ENCODE measurements around the gene INA. TPM values are rescaled to one million over a fixed set of nuclear protein-coding genes. Genes with fewer than 3 reads are reported as not detected.
A peak's percentile ranks its signal among the peaks of the same experiment; 100 is the strongest.
"Not testable (repeated sequence)": the region's sequence is repeated elsewhere in the genome, so short reads cannot be mapped to it uniquely, and the experiment has no call there.

INA gene
- total RNA-seq, 4 donors from 2014 or later = 0.17 to 0.59 TPM; not detected in 2

GRCh38 chr10:103244666-103245271, 32.2 kb upstream of the INA start:
- WGBS, 2 donors = 30 to 34% methylated on average over 9 of the region's 9 CpGs
- intact Hi-C loops (cut with DNase I) = loop anchor here (5.0 to 10.0 kb wide), 3 partner anchors 52 to 327 kb away; partner anchors contain the start of genes CNNM2 and NT5C2
- no peaks in the 10 kb centered on the region for H3K27me3 ChIP-seq
- no peaks in the 10 kb centered on the region for H3K9me3 ChIP-seq
- DNase-seq = peak; percentile 76 to 83
- H3K27ac ChIP-seq = no peak overlapping the region
- TF ChIP-seq POLR2A (IDR thresholded peaks at IDR 0.05) (no peak), CTCF (IDR thresholded peaks at IDR 0.05) (peak; percentile 71 to 94 (median 86))
- no peak overlapping the region for H3K4me3 ChIP-seq (replicated peaks in 1 of 3)
- H3K36me3 ChIP-seq = no peaks in the 10 kb centered on the region
- peaks cover 12 to 21% of the 10 kb centered on the region in 2 donors for H3K4me1 ChIP-seq

DNA sequence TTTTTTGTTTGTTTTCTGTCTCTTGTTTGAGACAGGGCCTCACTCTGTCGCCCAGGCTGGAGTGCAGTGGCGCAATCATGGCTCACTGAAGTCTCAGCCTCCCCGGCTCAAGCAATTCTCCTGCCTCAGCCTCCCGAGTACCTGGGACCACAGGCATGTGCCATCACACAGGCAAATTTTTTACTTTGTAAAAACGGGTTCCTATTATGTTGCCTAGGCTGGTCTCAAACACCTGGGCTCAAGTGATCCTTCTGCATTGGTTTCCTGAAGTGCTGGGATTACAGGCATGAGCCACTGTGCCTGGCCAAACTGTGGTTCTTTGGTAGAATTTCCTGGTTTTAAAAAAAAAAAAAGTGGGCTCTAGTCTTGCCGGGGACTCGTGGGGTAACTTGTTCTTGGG, 31.4 kb upstream of the INA start, which contains the start of gene RPEL1:
Gene RPEL1, plus strand, starts transcription at position 301 of the 400 bp plus-strand sequence. CDS start 110 bp downstream, outside the sequence.
- not testable (repeated sequence) for H3K27me3 ChIP-seq; DNase-seq; H3K27ac ChIP-seq; H3K4me3 ChIP-seq (replicated peaks in 1 of 3); H3K9me3 ChIP-seq; H3K36me3 ChIP-seq
- intact Hi-C loops (cut with DNase I) = loop anchor here (5.0 to 10.0 kb wide), 2 partner anchors 171 to 328 kb away; partner anchors contain the start of gene CNNM2
- peaks cover 12 to 21% of the 10 kb centered on the region in 2 donors for H3K4me1 ChIP-seq
- 88 to 91% methylated on average over 7 of the region's 7 CpGs for WGBS, 2 donors

GRCh38 chr10:103246324-103246723, 30.6 kb upstream of the INA start:
- no peaks in the 10 kb centered on the region for H3K9me3 ChIP-seq
- DNase-seq = no peak
- 78 to 85% methylated on average over 4 of the region's 4 CpGs for WGBS, 2 donors
- intact Hi-C loops (cut with DNase I) = loop anchor here (5.0 to 10.0 kb wide), 2 partner anchors 172 to 329 kb away; partner anchors contain the start of gene CNNM2
- no peak overlapping the region for H3K27ac ChIP-seq
- no peaks in the 10 kb centered on the region for H3K36me3 ChIP-seq
- TF ChIP-seq CTCF (IDR thresholded peaks at IDR 0.05) = no peak
- TF ChIP-seq POLR2A (IDR thresholded peaks at IDR 0.05) = no peak
- H3K4me3 ChIP-seq (replicated peaks in 1 of 3) = no peak overlapping the region
- no peaks in the 10 kb centered on the region for H3K27me3 ChIP-seq
- H3K4me1 ChIP-seq = peaks cover 7 to 14% of the 10 kb centered on the region in 2 donors

- WGBS, 2 donors = 75% methylated on average over 3 of the region's 3 CpGs
These were observed 22.8 kb upstream of the INA start for GRCh38 chr10:103254113-103254512.

DNA sequence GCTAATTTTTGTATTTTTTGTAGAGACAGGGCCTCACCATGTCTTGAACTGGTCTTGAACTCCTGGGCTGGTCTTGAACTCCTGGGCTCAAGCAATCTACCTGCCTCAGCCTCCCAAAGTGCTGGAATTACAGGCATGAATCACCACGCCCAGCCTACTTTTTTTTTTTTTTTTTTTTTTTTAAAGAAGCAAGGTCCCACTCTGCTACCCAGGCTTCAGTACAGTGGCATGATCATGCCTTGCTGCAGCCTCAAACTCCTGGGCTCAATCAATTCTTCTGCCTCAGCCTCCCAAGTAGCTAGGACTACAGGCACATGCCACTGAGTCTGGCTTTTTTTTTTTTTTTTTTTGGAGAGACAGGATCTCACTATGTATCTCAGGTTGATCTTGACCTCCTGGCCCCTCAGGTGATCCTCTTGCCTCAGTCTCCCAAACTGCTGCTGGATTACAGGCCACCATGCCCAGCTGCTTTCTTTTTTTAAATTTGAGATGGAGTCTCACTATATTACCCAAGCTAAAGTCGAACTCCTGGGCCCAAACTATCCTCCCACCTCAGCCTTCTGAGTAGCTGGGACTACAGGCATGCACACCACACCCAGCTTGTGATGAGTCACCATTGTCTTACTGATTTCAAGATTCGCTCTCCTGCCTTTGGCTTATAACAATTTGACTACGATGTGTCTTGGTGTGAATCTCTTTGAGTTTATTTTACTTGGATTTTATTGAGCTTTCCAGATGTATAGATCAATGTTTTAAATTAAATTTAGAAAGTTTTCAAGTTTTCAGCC, 22.2 kb upstream of the INA start:
- 67 to 77% methylated on average over 4 of the region's 4 CpGs for WGBS, 2 donors
- DNase-seq = no peak
- Histone ChIP-seq H3K4me3 (replicated peaks in 1 of 3) (no peak overlapping the region), H3K4me1 (no peaks in the 10 kb centered on the region), H3K27me3 (no peaks in the 10 kb centered on the region), H3K27ac (no peak overlapping the region), H3K9me3 (no peaks in the 10 kb centered on the region), H3K36me3 (no peaks in the 10 kb centered on the region)
- TF ChIP-seq POLR2A (IDR thresholded peaks at IDR 0.05) (no peak), CTCF (IDR thresholded peaks at IDR 0.05) (no peak)
- intact Hi-C loops (cut with DNase I) = no loop called here

More at GRCh38 chr10:103254113-103254512, 22.8 kb upstream of the INA start:
- no peaks in the 10 kb centered on the region for H3K36me3 ChIP-seq
- H3K4me3 ChIP-seq (replicated peaks in 1 of 3) = no peak overlapping the region
- no peaks in the 10 kb centered on the region for H3K9me3 ChIP-seq
- no peak for DNase-seq
- H3K27me3 ChIP-seq = no peaks in the 10 kb centered on the region
- TF ChIP-seq POLR2A (IDR thresholded peaks at IDR 0.05) (no peak), CTCF (IDR thresholded peaks at IDR 0.05) (no peak)
- H3K27ac ChIP-seq = no peak overlapping the region
- H3K4me1 ChIP-seq = no peaks in the 10 kb centered on the region
- intact Hi-C loops (cut with DNase I) = no loop called here
